ENCODE data around the gene SSX2IP.
"Not testable (repeated sequence)": the region's sequence is repeated elsewhere in the genome, so short reads cannot be mapped to it uniquely, and the experiment has no call there.

DNA sequence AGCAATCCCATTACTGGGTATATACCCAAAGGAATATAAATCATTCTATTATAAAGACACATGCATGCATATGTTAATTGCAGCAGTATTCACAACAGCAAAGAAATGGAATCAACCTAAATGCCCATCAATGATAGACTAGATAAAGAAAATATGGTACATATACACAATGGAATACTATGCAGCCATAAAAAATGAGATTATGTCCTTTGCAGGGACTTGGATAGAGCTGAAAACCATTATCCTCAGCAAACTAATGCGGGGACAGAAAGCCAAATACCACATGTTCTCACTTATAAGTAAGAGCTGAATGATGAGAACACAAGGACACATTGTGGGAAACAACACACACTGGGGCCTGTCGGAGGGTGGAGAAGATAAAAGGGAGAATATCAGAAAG lies 95.3 kb downstream of the SSX2IP start:
- not testable (repeated sequence) for TF ChIP-seq POLR2A (IDR thresholded peaks at IDR 0.05; ENCODE audit: low read depth); CTCF (IDR thresholded peaks at IDR 0.05)

Measured in esophagus muscularis mucosa (tissue), 3 donors.